PC-9 (cell line): ENCODE data around the gene APLNR.

Experiments used
- CTCF ChIP-seq: fragments of 200-600 bp; sonication (generic); conservative IDR thresholded peaks from 2 replicates; pipeline ENCODE4 v1.6.1; 2017; ENCODE audit warnings: mixed run types, antibody characterized with exemption, mild to moderate bottlenecking, moderate library complexity
- EZH2 ChIP-seq: fragments of 200-600 bp; sonication (generic); IDR thresholded peaks from 2 replicates; pipeline ENCODE4 v1.8.0; 2017; ENCODE audit warnings: antibody characterized with exemption, low read depth

GRCh38 chr11:57200917-57201316 is 36.1 kb downstream of the APLNR start:
- TF ChIP-seq CTCF (no peak), EZH2 (no peak)
